CMK (cell line): Measurements from ENCODE around the gene SLC6A12.
"Not testable (repeated sequence)": the region's sequence is repeated elsewhere in the genome, so short reads cannot be mapped to it uniquely, and the experiment has no call there.

Experiments
- DNase-seq: peaks from one replicate; pipeline ENCODE4 v3.0.0-alpha.2; 2010; ENCODE audit warnings: low read depth

The SLC6A12 gene

DNA sequence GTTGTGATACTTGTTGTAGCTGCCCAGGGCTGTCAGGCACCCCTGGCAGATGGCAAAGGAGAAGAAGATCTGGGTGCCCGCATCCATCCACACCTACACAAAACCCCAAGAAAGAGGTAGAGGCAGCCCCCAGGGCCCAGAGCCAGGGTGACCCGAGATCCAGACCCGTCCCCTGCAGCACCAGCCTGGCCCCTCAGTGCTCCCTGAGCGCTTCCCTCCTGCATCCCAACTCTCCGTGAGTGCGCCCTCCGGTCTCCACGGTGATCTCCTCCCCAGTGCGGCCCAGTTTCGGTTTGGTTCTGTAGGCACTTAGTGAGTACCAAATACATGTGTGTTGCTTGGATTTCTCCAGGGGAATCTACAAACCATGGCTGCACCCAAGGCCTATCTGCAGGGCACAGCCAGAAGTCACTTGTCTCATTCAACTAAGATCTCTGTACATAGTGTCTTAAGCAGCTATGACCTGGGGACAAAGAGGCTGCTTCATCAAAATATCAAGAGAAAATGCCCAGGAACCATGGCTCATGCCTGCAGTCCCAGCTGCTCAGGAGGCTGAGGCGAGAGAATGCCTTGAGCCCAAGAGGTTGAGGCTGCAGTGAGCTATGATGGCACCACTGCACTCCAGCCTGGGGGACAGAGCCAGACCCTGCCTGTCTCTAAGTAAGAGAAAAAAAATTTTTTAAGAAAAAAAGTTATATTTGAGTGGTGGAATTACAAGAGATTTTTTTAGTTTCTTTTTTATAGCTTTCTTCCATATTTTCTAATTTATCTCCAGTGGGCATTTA lies 15.9 kb downstream of the SLC6A12 start:
- no peak for DNase-seq

DNA sequence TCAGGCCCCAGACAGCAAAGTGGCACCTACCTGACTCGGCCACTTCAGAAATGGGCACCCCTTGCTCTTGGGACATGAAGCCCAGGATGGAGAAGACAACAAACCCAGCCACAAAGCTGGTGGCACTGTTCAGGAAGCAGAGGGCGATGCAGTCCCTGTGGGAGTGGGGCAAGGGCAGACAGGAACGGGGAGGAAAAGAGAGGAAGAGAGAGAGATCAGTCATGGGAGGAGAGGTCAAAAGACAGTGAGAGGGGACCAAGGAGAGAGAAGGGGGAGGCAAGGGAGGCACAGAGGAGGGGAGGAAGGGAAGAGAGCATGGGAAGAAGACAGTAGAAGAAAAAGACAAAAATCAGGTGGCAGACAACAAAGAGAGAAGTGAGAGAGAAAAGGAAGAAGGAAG lies 16.6 kb downstream of the SLC6A12 start:
- no peak for DNase-seq

DNA sequence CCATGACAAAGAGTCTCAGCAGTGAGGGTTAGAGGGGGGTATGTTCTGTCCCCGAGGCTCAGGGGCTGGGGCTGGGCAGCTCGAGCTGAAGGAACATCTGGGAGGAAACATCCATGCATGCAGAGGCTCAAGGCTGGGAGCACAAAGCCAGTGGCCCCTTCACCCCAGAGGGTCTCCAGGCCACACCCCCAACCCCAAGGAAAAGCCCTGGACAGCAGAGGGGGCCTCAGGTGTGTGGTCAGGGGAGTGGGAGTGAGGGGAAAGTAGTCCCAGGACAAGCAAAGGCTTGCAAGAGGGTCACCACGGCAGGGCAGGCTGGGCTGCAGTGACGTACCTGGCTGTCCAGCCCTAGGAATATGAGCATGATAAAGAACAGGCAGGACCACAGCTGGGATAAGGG lies 17.5 kb downstream of the SLC6A12 start:
- DNase-seq: no peak

DNA sequence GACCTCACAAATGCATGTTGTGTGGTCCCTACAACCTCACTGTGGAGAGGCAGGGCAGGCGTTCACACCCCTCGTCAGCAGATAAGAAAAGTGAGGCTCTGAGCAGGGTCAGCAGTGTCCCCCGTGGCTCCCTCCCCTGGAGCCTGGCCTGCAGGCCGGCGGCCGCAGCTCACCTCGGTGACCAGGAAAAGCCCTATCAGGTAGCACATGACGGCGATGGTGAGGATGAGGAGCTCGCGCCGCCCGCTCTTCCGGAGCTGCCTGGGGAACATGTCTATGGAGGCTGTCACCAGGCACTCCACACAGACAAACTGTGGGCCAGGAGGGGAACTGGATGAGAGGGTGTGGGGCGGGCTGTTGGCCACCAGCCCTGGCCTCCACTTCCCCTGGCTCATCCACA lies 18.0 kb downstream of the SLC6A12 start:
- DNase-seq: no peak

DNA sequence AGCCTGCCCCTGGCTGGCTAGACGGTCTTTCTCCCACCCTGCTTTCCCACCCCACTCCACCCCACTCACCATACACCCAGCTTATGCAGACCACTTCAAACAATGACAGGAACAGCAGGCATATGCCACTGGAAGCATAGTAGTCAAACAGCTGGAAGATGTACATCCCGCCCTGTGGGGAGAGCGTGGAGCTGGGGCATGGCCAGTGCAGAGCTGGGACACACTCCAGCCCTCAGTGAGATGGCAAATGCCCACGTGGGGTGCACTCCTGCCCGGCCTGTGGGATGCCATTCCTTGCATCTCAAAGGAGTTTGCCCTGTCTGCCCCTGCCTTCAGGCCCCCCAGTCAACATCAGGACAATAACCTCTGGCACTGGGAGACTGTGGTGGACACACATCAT lies 18.8 kb downstream of the SLC6A12 start:
- no peak for DNase-seq

DNA sequence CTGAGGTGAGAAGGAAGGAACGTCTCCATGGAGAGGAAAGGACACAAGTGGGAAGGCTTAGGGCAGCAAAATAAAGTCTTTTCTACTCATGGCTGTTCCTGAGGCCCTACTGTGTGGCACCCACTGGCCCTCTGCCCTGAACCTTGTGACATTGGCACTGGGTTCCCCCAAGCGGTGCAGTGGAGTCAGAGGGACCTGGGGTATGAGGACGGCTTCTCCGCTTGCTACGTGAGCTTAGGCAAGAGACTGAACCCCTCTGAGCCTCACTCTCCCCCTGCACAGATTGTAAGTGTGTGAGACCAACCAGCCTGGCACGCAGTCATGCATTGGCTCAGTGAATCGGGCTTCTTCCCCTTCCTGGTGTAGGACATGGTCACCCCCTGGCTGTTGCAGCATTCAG lies 19.7 kb downstream of the SLC6A12 start:
- no peak for DNase-seq

DNA sequence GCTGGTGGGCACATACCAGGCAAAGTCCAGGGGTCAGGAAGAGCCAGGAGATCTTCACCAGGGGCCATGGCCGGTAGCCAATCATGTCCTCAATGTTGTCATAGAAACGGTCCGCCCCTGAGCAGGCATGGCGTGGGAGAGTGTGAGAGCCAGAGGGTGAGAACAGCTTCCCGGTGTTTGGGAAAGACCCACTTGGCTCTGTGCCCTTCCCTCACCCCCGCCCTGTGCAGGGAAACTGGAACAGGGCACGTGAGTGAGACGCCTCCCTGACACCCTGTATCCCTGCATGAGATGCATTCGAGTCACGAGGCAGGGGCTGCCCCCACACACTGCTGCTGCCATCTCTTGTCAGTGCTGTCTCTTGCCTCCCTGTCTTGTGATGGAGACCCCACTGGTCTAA lies 20.7 kb downstream of the SLC6A12 start:
- DNase-seq: no peak

DNA sequence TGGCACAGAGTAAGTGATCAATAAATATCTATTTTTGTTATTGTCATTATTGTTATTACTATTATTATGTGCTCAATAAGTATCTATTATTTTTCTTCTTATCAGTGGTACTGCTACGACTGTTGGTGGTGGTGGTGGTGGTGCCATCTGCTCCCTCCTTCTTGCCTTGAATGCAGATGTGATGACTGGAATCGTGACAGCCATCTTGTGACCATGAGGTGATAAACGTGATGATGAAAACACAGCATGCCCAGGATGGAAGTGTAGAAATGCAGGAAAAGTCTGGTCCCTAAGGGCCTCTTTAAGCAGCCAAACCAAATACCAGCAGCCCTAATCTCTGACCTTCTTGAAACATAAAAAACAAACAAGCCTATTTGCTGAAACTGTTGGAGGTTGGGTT lies 22.4 kb downstream of the SLC6A12 start:
- no peak for DNase-seq

DNA sequence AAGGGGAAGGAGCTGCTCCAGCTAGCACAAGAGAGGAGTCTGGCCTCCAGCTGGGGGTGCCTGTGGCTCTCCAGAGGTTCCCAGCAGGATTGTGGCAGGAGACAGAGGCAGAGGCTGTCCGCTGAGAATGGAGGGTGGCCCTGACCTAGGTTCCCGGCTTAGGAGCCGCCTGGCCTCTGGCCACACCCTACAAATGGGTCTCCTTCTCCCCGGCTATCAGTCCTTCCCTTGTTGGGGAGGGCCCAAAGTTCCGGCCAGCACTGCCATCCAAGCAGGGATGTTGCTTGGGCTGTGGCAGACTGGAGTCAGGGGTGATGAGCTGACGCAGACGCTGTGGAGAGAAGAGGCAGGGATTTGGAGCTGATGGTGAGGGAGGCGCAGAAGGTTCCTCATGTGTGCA lies 23.1 kb downstream of the SLC6A12 start:
- no peak for DNase-seq

DNA sequence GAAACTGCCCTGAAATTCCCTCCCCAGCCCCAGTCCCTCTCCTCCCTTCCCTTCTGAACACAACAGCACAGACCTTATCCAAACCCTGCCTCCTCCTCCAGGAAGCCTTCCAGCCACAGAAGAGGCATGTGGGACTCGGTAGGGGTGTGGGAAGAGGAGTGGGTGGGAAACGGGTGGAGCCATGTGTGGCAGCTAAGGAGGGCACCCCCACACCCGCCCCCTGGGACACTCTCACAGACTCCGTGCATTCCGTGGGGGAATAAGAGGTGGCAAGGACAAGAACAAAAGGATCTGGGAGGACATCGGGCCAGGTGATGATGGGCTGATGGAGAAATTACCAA lies 24.4 kb downstream of the SLC6A12 start:
- no peak for DNase-seq

DNA sequence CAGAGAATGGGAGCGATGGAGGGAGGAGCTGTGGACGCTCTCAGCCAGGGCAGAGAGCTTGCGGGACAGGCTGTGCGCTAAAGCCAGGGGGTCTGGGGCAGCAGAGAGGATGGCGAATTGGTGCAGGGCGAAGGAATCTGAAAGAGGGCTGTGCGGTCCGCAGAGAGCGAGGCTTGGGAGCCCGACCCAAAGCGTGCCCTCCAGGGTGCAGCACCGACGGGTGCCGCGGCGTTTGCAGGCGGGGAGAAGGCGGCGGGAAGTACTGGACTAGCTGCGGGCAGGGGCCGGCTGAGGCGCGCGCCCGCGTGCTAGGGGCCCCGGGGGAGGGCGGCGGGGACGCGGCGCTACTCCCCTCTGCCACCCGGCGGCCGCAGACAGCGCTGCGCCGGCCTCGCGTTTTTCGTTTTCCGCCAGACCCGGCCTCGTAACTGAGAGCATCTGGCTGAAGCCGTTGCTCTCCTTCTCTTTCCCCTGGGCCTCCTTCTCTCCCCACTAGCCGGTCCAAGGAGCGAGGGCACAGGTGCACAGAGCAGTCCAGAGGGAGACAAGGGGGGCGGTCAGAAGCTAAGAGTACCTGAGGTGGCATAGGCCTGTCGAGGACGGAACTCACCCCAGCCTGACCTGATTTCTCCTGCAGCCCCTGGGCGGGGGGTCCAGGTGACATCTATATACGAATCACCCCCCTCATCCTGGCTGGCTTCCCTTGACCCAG lies 24.9 kb downstream of the SLC6A12 start:
- no peak for DNase-seq

DNA sequence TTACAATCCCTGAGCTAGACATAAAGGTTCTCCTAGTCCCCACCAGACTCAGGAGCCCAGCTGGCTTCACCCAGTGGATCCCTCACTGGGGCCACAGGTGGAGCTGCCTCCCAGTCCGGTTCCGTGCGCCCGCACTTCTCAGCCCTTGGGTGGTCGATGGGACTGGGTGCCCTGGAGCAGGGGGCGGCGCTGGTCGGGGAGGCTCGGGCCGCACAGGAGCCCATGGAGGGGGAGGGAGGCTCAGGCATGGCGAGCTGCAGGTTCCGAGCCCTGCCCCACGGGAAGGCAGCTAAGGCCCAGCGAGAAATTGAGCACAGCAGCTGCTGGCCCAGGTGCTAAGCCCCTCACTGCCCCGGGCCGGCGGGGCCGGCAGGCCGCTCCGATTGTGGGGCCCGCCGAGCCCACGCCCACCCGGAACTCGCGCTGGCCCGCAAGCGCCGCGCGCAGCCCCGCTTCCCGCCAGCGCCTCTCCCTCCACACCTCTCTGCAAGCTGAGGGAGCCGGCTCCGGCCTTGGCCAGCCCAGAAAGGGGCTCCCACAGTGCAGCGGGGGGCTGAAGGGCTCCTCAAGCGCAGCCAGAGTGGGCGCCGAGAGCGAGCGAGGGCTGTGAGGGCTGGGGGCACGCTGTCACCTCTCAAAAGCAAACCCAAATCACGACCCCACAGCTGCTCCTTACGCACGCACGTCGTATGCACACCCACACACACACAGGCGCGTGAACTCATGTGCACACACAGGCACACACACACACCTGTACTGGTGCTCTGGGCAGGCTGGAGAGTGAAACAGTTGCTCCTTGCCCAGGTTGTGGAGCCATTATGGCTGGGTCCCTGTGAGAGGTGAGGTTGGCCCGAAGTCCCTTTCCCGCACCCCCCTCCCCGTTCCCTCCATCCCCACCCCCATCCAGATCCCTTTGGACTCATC lies 25.7 kb downstream of the SLC6A12 start:
- DNase-seq: not testable (repeated sequence)

DNA sequence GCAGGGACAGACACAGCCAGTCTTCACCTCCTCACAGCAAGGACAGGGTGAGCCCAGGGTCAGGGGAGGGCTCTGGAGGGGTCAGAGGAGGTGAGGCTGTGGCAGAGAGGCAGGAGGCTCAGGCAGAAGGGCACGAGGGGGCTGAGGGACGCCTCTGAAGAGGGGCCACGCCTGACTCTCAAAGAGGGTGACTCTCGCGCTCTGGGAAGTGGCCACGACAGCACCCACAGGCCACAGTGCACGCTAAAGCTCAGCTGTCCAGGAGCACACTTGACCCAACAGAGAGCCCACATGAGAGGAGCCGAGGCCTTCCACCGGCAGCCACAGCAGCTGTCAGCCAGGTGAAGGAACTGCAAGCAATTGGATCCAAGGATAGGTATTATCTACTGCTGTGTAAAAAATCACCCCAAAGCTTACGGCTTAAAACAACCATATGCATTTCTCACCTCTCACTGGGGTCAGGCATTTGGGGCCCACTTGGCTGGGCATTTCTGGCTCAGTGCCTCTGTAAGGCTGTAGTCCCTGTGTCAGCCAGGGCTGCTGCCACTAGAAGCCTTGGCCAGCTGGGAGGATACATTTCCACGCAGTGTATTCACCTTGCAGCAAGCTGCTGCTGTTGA lies 27.8 kb downstream of the SLC6A12 start:
- no peak for DNase-seq

DNA sequence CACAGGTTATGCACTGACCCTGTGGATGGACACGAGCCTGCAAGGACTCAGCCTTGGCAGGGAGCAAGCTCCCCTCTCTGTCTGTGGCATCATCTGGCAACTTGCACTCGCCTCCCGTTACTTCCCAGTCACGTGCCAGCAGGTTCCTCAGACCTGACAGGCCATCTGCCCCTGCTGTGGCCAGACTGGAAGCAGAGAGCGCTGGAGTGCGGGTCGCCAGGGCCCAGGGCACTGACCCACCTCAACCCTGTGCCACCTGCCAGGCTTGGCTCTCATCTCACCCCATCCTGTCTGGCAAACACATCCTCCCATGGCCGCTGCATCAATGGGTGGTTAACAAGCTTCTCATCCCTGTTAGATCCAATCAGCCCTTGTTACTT lies 28.4 kb downstream of the SLC6A12 start:
- no peak for DNase-seq

DNA sequence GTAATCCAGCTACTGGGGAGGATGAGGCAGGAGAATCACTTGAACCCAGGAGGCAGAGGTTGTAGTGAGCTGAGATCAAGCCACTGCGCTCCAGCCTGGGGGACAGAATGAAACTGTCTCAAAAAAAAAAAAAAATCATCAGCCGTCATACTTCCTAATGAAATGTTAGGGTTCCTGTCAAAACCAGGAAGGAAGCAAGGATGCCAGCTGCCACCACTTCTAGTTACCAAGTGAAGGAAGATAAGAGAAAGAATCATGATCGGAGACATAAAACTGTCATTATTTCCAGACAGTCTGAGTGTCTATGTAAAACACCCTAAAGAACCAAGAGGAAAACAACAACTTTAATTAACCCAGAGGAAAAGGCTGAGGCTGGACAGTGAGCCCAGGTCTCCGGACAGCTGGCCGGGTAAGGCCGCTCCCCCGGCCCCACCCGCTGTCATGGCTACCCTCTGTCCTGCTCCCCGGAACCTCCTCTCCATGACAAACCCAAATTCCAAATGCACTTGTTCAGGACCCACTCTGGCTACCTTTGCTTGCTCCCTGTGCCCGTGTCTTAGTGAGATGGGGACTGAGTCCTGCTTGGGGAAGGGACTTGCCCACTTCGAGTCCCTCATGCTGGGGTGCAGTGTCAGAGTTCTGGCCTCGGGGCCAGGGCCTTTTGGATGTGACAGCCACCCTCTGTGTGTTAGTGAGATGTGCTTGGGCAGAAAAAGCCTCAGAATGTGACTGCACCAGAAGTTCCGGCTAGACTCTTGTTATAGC lies 29.0 kb downstream of the SLC6A12 start:
- DNase-seq: no peak

DNA sequence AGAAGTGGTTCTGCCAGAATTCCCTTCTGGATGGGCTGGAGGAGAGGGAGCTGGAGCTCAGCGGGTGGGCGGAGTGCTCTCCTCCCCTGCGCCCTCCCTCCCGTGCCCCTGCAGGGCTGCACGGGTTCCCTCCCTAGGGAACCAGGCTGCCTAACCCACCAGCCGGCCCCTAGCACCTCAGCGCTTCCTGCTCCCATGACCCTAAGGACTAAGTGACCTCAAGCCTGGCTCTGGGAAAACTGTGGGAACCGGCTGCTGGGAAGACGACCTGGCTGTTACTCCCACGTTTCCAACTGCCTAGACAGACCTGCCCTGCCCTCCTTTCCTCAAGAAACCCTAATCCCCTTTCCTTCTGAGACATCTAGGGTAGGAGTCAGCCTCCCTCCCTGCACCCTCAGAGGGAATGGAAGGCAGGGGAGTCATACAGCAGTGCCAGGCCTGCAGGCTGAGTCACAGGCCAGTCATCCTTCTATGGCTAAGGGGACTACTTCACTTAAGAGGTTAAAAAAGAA lies 31.5 kb downstream of the SLC6A12 start:
- no peak for DNase-seq

DNA sequence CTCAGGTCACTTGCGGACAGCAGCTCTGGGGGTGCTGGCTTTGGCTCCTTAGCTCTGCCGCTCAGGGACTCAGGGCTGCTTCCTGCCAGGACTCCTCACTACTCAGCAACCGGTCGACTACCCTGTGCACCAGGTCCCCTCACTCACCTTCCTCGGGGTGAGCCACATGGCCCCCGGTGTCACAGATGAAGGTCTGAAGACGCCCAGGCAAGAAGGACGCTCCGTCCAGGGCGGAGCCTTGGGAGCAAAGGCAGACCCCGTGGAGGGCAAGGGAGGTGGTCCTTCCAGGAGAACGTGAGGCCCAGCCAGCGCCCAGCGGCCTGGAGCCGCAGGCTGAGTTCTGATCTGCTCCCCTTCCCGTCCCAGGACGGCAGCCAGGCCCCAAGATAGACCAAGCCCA lies 32.0 kb downstream of the SLC6A12 start:
- DNase-seq: no peak

DNA sequence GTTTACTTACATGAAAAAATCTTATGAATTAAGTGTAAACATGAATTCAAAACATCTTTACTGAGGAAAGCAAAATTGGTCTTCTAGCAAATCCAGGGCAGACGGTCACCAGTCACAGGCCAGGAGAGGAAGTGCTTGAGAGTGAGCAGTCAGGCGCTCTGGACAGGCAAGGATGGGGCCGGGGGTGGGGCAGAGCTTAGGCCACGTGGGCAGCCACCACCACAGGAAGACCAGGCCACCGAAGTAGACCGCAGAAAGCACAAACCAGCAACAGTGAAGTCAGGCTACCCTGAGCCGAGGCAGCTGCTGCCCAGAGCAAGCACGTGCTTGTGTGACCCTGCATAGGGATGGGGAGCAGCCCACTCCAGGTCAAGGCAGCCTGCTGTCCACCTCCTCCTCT lies 33.5 kb downstream of the SLC6A12 start:
- peak; percentile 60 for DNase-seq

DNA sequence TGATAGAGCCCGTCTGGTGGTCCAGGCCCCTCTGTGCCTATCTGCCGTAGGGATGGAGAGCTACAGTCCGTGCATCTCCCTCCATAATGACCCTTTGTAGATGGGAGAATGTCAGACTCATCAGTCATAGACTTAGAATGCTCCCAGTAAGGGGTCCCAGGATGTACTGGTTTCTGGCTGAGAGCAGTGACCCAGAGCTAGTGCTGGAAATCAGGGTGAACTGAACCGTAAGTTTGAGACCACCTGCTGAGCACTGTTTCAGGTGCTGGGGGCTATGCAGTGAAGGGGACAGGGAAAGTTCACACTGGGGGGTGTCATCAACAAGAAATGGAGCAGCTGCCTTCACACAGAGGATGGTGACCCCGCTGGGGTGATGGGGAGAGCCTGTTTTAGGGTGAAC lies 34.1 kb downstream of the SLC6A12 start:
- no peak for DNase-seq

DNA sequence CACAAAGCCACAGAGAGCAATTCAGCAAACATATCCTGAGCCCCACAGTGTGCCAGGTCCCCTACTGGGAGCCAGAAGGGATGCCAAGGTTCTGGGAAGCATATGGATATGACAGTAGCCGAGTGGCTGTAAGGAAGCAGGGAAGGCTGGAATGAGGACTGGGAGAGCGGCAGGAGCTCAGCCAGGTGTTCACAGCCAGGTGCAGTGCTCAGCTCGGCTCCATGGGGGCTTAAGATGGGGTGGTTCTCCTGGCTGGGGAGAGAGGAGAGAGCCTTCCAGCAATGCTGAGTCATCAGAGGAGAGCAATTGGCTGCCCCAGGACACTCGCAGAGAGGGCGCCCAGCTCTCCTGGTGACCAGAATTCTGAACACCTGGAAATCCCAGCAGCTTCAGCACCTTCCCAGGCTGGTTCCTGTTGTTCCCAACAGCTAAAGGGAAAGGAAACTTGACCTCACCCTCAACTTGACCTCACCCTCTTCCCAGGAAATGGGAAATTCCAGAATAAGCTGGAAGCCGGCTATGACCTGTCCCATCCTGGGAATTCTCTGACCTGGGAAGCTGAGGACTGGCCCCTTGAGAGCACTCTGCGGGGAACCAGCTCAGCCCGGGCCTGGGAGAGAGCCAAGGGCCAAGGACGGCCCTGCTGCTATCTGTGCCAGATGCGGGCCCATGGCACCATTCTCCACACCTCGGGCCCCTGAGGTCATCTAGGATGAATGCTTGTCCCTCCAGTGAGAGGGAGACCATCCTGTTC lies 34.6 kb downstream of the SLC6A12 start:
- DNase-seq: no peak

DNA sequence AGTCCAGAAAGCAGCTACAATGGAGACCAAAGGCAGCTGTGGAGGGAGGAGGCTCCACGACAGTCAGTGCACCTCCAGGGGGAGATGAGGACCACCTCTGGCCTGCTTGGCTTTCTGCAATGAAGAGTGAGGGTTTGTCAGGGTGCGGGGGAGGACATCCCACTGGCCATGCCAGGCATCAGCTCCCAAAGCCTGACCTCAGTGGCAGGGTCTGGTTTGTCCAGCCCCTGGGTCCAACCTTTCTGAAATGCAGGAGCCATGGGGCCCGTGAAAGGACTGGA lies 35.2 kb downstream of the SLC6A12 start:
- DNase-seq: no peak
